ENCODE results near the gene GATD1. TPM values are rescaled to one million over a fixed set of nuclear protein-coding genes. Genes with fewer than 3 reads are reported as not detected.

The GATD1 gene
- total RNA-seq, 2 experiments from 2014 or later = 109 to 117 TPM

GRCh38 chr11:776561-777287 is 563 bp downstream of the GATD1 start:
- Histone ChIP-seq H3K4me1 (ENCODE audit: insufficient read depth, low read length, poor library complexity, severe bottlenecking) (peaks cover 22% of the 10 kb centered on the region), H3K9me3 (ENCODE audit: low read length) (no peaks in the 10 kb centered on the region), H3K79me2 (ENCODE audit: insufficient read depth, low read depth, low read length) (peaks cover 32% of the 10 kb centered on the region), H2AFZ (ENCODE audit: low read length) (no peak overlapping the region), H3K9me2 (ENCODE audit: insufficient read depth, low read length) (no peaks in the 10 kb centered on the region), H3K4me2 (ENCODE audit: low read length) (peak overlapping the region; percentile 90), H4K20me1 (ENCODE audit: insufficient read depth, low read length) (no peaks in the 10 kb centered on the region), H3K36me3 (ENCODE audit: insufficient read depth, low read length) (peaks cover 33% of the 10 kb centered on the region), H3K4me3 (ENCODE audit: low read depth, low read length, poor library complexity, severe bottlenecking) (peak overlapping the region; percentile 95), H3K27ac (ENCODE audit: low read depth, low read length, poor library complexity, severe bottlenecking) (peak overlapping the region; percentile 57)
- ChIA-PET CTCF (ENCODE audit: unreplicated experiment) (interaction anchor here (0.6 to 1.2 kb wide), 2 partner anchors 29 to 116 kb away, joined by 3 read pairs; no protein-coding TSS in a partner anchor), POLR2A (interaction anchor here (0.6 to 2.2 kb wide), 5 partner anchors 20 to 148 kb away, joined by 3 to 9 read pairs (median 5); partner anchors contain the start of genes DEAF1 and TALDO1)
- intact Hi-C loops (cut with micrococcal nuclease; ENCODE audit: unreplicated experiment) = loop anchor here (1.0 to 2.0 kb wide), 2 partner anchors 20 to 29 kb away; partner anchors contain the start of gene TALDO1
- no peak for TF ChIP-seq EZH2phosphoT487 (IDR thresholded peaks at IDR 0.05; ENCODE audit: borderline replicate concordance, low read depth, low read length)
- TF ChIP-seq, protein P1, sequence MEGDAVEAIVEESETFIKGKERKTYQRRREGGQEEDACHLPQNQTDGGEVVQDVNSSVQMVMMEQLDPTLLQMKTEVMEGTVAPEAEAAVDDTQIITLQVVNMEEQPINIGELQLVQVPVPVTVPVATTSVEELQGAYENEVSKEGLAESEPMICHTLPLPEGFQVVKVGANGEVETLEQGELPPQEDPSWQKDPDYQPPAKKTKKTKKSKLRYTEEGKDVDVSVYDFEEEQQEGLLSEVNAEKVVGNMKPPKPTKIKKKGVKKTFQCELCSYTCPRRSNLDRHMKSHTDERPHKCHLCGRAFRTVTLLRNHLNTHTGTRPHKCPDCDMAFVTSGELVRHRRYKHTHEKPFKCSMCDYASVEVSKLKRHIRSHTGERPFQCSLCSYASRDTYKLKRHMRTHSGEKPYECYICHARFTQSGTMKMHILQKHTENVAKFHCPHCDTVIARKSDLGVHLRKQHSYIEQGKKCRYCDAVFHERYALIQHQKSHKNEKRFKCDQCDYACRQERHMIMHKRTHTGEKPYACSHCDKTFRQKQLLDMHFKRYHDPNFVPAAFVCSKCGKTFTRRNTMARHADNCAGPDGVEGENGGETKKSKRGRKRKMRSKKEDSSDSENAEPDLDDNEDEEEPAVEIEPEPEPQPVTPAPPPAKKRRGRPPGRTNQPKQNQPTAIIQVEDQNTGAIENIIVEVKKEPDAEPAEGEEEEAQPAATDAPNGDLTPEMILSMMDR (conservative IDR thresholded peaks at IDR 0.05; ENCODE audit: low read length) = peak; percentile 31; the same call in 1 of the 2 replicates
- peak; percentile 71 for DNase-seq (ENCODE audit: low spot score)
- no TSS peak for BruUV-seq (replicated peaks)

- intact Hi-C loops (cut with micrococcal nuclease; ENCODE audit: unreplicated experiment) = loop anchor here (1.0 to 2.0 kb wide), 2 partner anchors 21 to 29 kb away; partner anchors contain the start of gene TALDO1
These were observed 1.1 kb downstream of the GATD1 start for GRCh38 chr11:776263-776560.

More at GRCh38 chr11:776263-776560, 1.1 kb downstream of the GATD1 start:
- no peak for TF ChIP-seq EZH2phosphoT487 (IDR thresholded peaks at IDR 0.05; ENCODE audit: borderline replicate concordance, low read depth, low read length)
- TF ChIP-seq, protein P1 (conservative IDR thresholded peaks at IDR 0.05; ENCODE audit: low read length) = no peak
- Histone ChIP-seq H3K4me3 (ENCODE audit: low read depth, low read length, poor library complexity, severe bottlenecking) (peak overlapping the region; percentile 95), H4K20me1 (ENCODE audit: insufficient read depth, low read length) (no peaks in the 10 kb centered on the region), H2AFZ (ENCODE audit: low read length) (no peak overlapping the region), H3K36me3 (ENCODE audit: insufficient read depth, low read length) (peaks cover 38% of the 10 kb centered on the region), H3K4me2 (ENCODE audit: low read length) (peak overlapping the region; percentile 90), H3K4me1 (ENCODE audit: insufficient read depth, low read length, poor library complexity, severe bottlenecking) (peaks cover 22% of the 10 kb centered on the region), H3K9me2 (ENCODE audit: insufficient read depth, low read length) (no peaks in the 10 kb centered on the region), H3K27ac (ENCODE audit: low read depth, low read length, poor library complexity, severe bottlenecking) (peak overlapping the region; percentile 57), H3K9me3 (ENCODE audit: low read length) (no peaks in the 10 kb centered on the region), H3K79me2 (ENCODE audit: insufficient read depth, low read depth, low read length) (peaks cover 32% of the 10 kb centered on the region)
- ChIA-PET POLR2A (interaction anchor here (0.6 to 2.2 kb wide), 3 partner anchors 20 to 31 kb away, joined by 4 to 9 read pairs (median 5); partner anchors contain the start of gene TALDO1), CTCF (ENCODE audit: unreplicated experiment) (interaction anchor here (0.6 to 1.2 kb wide), 3 partner anchors 30 to 116 kb away, joined by 3 to 8 read pairs (median 3); no protein-coding TSS in a partner anchor)
- no TSS peak for BruUV-seq (replicated peaks)
- DNase-seq (ENCODE audit: low spot score) = no peak
